PC-9 (cell line): Measurements from ENCODE around the gene DRICH1.

Experiments used
- CTCF ChIP-seq: fragments of 200-600 bp; sonication (generic); conservative IDR thresholded peaks from 2 replicates; pipeline ENCODE4 v1.6.1; 2017; ENCODE audit warnings: mixed run types, antibody characterized with exemption, mild to moderate bottlenecking, moderate library complexity
- EZH2 ChIP-seq: fragments of 200-600 bp; sonication (generic); IDR thresholded peaks from 2 replicates; pipeline ENCODE4 v1.8.0; 2017; ENCODE audit warnings: antibody characterized with exemption, low read depth

GRCh38 chr22:23652711-23653110 lies 20.6 kb upstream of the DRICH1 start:
- TF ChIP-seq CTCF (no peak), EZH2 (no peak)
